Neural crest cell (in vitro differentiated cells): ENCODE measurements around the gene SLC25A30. TPM values are rescaled to one million over a fixed set of nuclear protein-coding genes. Genes with fewer than 3 reads are reported as not detected.

Experiments
- DNase-seq: peaks from one replicate; pipeline ENCODE4 v3.0.0; 2021; ENCODE audit warnings: low read depth, mixed read lengths, low spot score
- H3K27ac Mint-ChIP-seq: one replicate; pipeline ENCODE4 v1.8.0; 2021; ENCODE audit warnings: mild to moderate bottlenecking, mixed read lengths; ENCODE audit not compliant: unreplicated experiment
- H3K27me3 Mint-ChIP-seq: 2 replicates; pipeline ENCODE4 v1.8.0; 2021; ENCODE audit warnings: low read depth, mild to moderate bottlenecking, mixed read lengths
- H3K36me3 Mint-ChIP-seq: 2 replicates; pipeline ENCODE4 v1.8.0; 2021; ENCODE audit warnings: low read depth, mild to moderate bottlenecking, mixed read lengths
- H3K4me1 Mint-ChIP-seq: 2 replicates; pipeline ENCODE4 v1.8.0; 2021; ENCODE audit warnings: mixed read lengths
- H3K4me3 Mint-ChIP-seq: one replicate; pipeline ENCODE4 v1.8.0; 2021; ENCODE audit warnings: mild to moderate bottlenecking, mixed read lengths
- H3K9me3 Mint-ChIP-seq: 2 replicates; pipeline ENCODE4 v1.8.0; 2021; ENCODE audit warnings: mixed read lengths
- CTCF ChIP-seq: fragments of 200-600 bp; sonication (generic); conservative IDR thresholded peaks from 2 replicates; pipeline ENCODE4 v1.5.0; 2021; ENCODE audit warnings: antibody characterized with exemption, mild to moderate bottlenecking
- total RNA-seq: library from RNA; stranded (reverse); gene quantifications from 2 replicates; pipeline ENCODE4 v1.2.1, GENCODE V29; 2021

Gene SLC25A30
- total RNA-seq, 1 donor from 2014 or later = 14.0 TPM

GRCh38 chr13:45412274-45413049, 5.7 kb downstream of the SLC25A30 start:
- no peak for DNase-seq
- no peak overlapping the region for H3K27ac Mint-ChIP-seq
- peaks cover 26% of the 10 kb centered on the region for H3K4me1 Mint-ChIP-seq
- no peak for TF ChIP-seq CTCF
- peaks cover 6% of the 10 kb centered on the region for H3K36me3 Mint-ChIP-seq
- no peak overlapping the region for H3K4me3 Mint-ChIP-seq
- H3K27me3 Mint-ChIP-seq = no peaks in the 10 kb centered on the region
- no peaks in the 10 kb centered on the region for H3K9me3 Mint-ChIP-seq

GRCh38 chr13:45411631-45412030, 6.5 kb downstream of the SLC25A30 start:
- Mint-ChIP-seq H3K36me3 (peaks cover 8% of the 10 kb centered on the region), H3K4me3 (no peak overlapping the region), H3K9me3 (no peaks in the 10 kb centered on the region), H3K27me3 (no peaks in the 10 kb centered on the region), H3K4me1 (peaks cover 17% of the 10 kb centered on the region), H3K27ac (no peak overlapping the region)
- TF ChIP-seq CTCF = no peak
- no peak for DNase-seq

GRCh38 chr13:45411221-45411620, 7.0 kb downstream of the SLC25A30 start:
- no peak for TF ChIP-seq CTCF
- H3K27ac Mint-ChIP-seq = no peak overlapping the region
- no peaks in the 10 kb centered on the region for H3K27me3 Mint-ChIP-seq
- H3K9me3 Mint-ChIP-seq = no peaks in the 10 kb centered on the region
- H3K4me1 Mint-ChIP-seq = peaks cover 17% of the 10 kb centered on the region
- no peak overlapping the region for H3K4me3 Mint-ChIP-seq
- peaks cover 11% of the 10 kb centered on the region for H3K36me3 Mint-ChIP-seq
- no peak for DNase-seq

- no peak for TF ChIP-seq CTCF
- H3K9me3 Mint-ChIP-seq = no peaks in the 10 kb centered on the region
- peaks cover 17% of the 10 kb centered on the region for H3K4me1 Mint-ChIP-seq
- H3K27me3 Mint-ChIP-seq = no peaks in the 10 kb centered on the region
- DNase-seq = no peak
- H3K4me3 Mint-ChIP-seq = no peak overlapping the region
- no peak overlapping the region for H3K27ac Mint-ChIP-seq
- H3K36me3 Mint-ChIP-seq = peaks cover 13% of the 10 kb centered on the region
Observed at GRCh38 chr13:45410466-45410865, 7.7 kb downstream of the SLC25A30 start.

- Mint-ChIP-seq H3K36me3 (peaks cover 16% of the 10 kb centered on the region), H3K4me3 (no peak overlapping the region), H3K9me3 (no peaks in the 10 kb centered on the region), H3K27me3 (no peaks in the 10 kb centered on the region), H3K27ac (peak overlapping the region; percentile 57), H3K4me1 (peaks cover 15% of the 10 kb centered on the region)
- no peak for DNase-seq
- TF ChIP-seq CTCF = no peak
Observed at GRCh38 chr13:45410001-45410400, 8.2 kb downstream of the SLC25A30 start.
